GM12801 (cell line): ENCODE results near the gene PROSER1.

Experiments
- CTCF ChIP-seq: IDR thresholded peaks from one replicate; pipeline ENCODE4 v1.5.1; 2011; ENCODE audit warnings: control low read depth; ENCODE audit not compliant: insufficient read length; ENCODE audit errors: extremely low read depth

The PROSER1 gene

GRCh38 chr13:39037880-39038568, at the start of gene PROSER1, which contains the start of gene NHLRC3:
Gene PROSER1 (minus strand): TSS chr13:39038089. CDS start chr13:39037242, 847 bp downstream.
Gene NHLRC3 (plus strand): TSS chr13:39038456. CDS start chr13:39038640, 184 bp downstream.
- no peak for TF ChIP-seq CTCF

- TF ChIP-seq CTCF, result no peak
Measured at GRCh38 chr13:39073983-39074382, 36.1 kb upstream of the PROSER1 start.

- no peak for TF ChIP-seq CTCF
Measured at GRCh38 chr13:39072842-39073241, 35.0 kb upstream of the PROSER1 start.

GRCh38 chr13:39062004-39062403, 24.1 kb upstream of the PROSER1 start:
- no peak for TF ChIP-seq CTCF

GRCh38 chr13:39058040-39058439, 20.2 kb upstream of the PROSER1 start:
- TF ChIP-seq CTCF, result no peak

- TF ChIP-seq CTCF, result no peak
Measured at GRCh38 chr13:39056018-39056417, 18.1 kb upstream of the PROSER1 start.

GRCh38 chr13:39054112-39054511, 16.2 kb upstream of the PROSER1 start:
- TF ChIP-seq CTCF, result no peak
